Measurements from ENCODE around the gene GNG13. TPM values are rescaled to one million over a fixed set of nuclear protein-coding genes. Genes with fewer than 3 reads are reported as not detected.

The GNG13 gene
- total and polyA plus RNA-seq, 9 of the 15 experiments (the other 6 are each of a cell fraction or from before 2014, with no cell fraction given): not detected

GRCh38 chr16:807347-808084 is 7.0 kb upstream of the GNG13 start (continued):
- TF ChIP-seq NFYB (IDR thresholded peaks at IDR 0.05; ENCODE audit: extremely low read depth, insufficient read length) (no peak), PRPF4 (IDR thresholded peaks at IDR 0.05; ENCODE audit: insufficient read depth, low read depth, low read length, poor library complexity, severe bottlenecking) (no peak), CREM (IDR thresholded peaks at IDR 0.05; ENCODE audit: low read depth) (peak; percentile 98), ZNF740 (CRISPR knock-in tag; IDR thresholded peaks at IDR 0.05) (no peak), ZNF740 (tag; IDR thresholded peaks at IDR 0.05) (no peak), ETV1 (tag; conservative IDR thresholded peaks at IDR 0.05; ENCODE audit: low read depth) (peak; percentile 91), ID3 (CRISPR knock-in tag; IDR thresholded peaks at IDR 0.05) (no peak), ID3 (tag; IDR thresholded peaks at IDR 0.05) (peak; percentile 77; the same call in 1 of the 2 replicates), ZBTB5 (IDR thresholded peaks at IDR 0.05) (no peak), ZSCAN32 (CRISPR knock-in tag; IDR thresholded peaks at IDR 0.05) (no peak), OTX1 (CRISPR knock-in tag; IDR thresholded peaks at IDR 0.05) (no peak), ZNF121 (CRISPR knock-in tag; conservative IDR thresholded peaks at IDR 0.05) (no peak), ZNF449 (CRISPR knock-in tag; IDR thresholded peaks at IDR 0.05) (no peak), BHLHE40 (IDR thresholded peaks at IDR 0.05; ENCODE audit: low read length) (peak; percentile 76), ZFP91 (CRISPR knock-in tag; IDR thresholded peaks at IDR 0.05) (no peak), ZNF592 (IDR thresholded peaks at IDR 0.05) (peak; percentile 74)

Measured in K562 (cell line).